ENCODE measurements around the gene ALDH16A1.

The ALDH16A1 gene

DNA sequence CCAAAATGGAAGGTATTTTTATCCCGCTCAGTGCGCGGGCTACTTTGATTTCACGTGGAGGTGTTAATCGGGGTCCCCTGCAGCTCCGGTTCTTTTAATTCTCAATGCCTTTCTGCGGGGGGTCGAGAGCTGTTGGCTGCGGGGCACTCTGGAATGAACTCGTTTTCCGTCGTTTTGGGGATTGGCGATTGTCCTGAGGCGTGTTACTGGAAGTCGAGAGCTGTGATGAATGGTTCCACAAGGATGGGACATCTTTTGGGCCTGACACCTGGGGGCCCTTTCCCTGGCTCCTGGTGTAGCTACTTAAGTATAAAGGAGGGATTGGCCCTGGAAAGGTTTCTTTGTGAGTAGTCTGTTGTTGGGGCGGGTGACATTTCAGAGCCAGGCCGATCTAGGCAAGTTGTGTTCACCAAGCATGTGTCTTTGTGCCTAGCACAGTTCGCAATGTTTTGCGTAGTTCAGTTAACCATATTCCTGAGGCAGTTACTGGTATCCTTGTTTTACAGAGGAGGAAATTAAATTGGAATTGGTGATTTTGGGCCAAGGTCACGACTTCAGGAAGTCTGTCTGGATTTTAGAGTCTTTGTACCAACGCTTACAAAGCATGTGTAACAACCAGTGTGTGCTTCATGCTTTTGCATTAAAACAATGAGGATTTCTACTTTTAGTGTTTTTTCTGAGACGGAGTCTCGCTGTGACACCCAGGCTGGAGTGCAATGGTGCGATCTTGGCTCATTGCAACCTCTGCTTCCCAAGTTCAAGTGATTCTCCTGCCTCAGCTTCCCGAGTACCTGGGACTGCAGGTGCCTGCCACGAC is 35.2 kb downstream of the ALDH16A1 start:
- no peak for DNase-seq (ENCODE audit: low read depth, low spot score)

DNA sequence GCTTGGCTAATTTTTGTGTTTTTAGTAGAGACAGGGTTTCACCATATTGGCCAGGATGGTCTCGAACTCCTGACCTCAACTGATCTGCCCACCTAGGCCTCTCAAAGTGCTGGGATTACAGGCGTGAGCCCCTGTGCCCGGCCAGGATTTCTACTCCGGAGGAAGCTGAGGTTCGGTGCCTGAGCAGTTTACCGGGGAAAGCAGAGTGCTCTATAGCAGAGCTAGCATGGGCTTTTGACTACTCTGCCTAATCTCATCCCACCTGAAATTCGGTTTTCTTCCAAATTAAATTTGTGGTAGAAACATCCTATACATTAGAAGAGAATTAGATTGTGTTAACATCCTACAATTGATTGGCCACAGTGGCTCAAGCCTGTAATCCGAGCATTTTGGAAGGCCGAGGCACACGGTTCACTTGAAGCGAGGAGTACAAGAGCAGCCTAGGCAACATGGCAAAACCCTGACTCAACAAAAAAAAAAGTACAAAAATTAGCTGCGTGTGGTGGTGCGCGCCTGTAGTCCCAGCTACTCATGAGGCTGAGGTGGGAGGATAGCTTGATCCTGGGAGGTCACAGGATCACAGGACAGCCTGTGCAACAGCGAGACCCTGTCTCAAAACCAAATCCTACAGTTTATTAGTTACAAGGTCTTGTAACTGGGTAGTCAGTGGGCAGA is 36.0 kb downstream of the ALDH16A1 start:
- DNase-seq (ENCODE audit: low read depth, low spot score), result no peak

DNA sequence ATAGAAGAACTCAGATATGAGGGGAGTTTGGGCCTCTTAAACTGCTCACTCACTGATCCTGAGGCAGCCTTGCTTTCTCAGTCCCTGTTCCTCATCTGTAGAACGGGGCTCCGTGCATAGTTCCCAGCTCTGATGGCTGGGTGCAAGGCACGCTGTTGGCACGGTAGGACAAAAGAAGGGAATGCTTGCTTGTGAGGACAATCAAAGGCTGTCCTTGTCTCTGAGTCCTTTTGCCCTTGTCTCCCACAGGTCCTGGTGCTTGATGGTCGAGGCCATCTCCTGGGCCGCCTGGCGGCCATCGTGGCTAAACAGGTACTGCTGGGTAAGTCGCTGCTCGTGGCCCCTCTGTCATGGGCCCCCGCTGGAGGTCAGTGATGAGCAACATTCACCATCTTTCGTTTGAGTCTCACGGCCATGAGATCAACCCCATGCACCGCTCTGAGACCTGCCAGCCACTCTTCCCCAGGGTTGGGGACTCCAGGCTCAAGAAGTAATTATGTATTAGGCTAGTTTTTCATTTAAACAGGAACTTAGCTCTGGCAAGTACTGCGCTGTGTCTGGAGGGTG is 36.7 kb downstream of the ALDH16A1 start:
- DNase-seq (ENCODE audit: low read depth, low spot score), result no peak

DNA sequence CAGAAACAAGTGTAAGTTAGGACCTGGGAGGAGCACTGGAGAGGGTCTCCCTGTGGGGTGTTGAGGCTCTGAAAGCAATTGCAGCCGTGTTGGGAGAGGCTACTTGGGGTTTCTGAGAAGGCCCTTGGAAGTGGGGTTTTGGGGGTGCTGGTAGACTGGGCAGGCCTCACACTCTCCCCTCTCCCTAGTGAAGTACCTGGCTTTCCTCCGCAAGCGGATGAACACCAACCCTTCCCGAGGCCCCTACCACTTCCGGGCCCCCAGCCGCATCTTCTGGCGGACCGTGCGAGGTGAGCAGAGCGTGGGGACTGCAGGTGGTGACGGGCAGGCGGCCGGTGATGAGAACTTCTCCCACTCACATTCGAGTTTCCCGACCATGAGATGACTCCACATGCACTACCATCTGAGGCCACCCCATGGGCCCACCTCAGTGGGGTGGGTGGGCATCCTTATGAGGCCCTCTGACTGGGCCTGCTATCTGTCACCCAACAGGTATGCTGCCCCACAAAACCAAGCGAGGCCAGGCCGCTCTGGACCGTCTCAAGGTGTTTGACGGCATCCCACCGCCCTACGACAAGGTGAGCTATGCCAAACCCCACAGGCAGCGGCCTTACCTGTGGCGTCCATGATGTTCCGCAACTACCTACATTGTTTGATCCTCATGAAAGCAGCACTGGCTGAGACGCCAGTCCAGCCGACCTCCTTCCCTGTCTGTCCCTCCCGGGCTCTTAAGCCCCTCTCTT is 37.4 kb downstream of the ALDH16A1 start:
- DNase-seq (ENCODE audit: low read depth, low spot score), result no peak

DNA sequence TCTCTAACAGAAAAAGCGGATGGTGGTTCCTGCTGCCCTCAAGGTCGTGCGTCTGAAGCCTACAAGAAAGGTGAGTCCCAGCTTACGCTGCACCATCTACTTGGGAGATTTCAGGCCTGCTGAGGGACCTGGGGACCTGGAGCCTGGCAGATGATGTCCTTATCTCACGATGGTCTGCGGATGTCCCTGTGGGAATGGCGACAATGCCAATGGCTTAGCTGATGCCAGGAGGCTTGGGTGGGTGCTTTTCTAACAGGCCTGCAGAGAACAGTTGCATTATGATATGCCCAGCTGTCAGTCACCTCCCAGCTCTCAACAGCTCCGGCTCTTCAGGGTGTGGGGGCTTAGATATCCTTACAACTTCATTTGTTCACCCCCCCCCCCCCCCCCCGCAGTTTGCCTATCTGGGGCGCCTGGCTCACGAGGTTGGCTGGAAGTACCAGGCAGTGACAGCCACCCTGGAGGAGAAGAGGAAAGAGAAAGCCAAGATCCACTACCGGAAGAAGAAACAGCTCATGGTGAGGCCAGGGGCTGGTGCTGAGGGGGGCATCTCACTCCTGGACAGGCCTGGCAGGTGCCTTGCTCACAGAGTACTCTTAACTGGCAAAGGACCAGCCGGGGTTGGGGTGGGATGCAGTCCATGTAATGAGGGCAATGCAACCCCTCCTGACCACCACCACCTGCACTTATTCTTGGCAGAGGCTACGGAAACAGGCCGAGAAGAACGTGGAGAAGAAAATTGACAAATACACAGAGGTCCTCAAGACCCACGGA is 38.2 kb downstream of the ALDH16A1 start:
- no peak for DNase-seq (ENCODE audit: low read depth, low spot score)

DNA sequence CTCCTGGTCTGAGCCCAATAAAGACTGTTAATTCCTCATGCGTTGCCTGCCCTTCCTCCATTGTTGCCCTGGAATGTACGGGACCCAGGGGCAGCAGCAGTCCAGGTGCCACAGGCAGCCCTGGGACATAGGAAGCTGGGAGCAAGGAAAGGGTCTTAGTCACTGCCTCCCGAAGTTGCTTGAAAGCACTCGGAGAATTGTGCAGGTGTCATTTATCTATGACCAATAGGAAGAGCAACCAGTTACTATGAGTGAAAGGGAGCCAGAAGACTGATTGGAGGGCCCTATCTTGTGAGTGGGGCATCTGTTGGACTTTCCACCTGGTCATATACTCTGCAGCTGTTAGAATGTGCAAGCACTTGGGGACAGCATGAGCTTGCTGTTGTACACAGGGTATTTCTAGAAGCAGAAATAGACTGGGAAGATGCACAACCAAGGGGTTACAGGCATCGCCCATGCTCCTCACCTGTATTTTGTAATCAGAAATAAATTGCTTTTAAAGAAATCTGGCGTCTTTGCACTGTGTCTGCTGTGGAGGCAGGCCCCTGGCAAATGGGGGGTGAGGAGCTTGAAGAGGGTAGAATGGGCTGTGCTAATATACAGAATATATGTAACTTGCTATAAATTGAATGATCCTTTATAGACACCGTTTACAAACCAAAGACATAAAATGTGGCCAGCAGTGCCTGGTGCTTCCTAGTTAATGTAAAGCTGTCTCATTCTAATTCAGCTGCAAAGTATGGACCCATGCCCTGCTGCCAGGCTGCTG is 39.0 kb downstream of the ALDH16A1 start:
- no peak for DNase-seq (ENCODE audit: low read depth, low spot score)

DNA sequence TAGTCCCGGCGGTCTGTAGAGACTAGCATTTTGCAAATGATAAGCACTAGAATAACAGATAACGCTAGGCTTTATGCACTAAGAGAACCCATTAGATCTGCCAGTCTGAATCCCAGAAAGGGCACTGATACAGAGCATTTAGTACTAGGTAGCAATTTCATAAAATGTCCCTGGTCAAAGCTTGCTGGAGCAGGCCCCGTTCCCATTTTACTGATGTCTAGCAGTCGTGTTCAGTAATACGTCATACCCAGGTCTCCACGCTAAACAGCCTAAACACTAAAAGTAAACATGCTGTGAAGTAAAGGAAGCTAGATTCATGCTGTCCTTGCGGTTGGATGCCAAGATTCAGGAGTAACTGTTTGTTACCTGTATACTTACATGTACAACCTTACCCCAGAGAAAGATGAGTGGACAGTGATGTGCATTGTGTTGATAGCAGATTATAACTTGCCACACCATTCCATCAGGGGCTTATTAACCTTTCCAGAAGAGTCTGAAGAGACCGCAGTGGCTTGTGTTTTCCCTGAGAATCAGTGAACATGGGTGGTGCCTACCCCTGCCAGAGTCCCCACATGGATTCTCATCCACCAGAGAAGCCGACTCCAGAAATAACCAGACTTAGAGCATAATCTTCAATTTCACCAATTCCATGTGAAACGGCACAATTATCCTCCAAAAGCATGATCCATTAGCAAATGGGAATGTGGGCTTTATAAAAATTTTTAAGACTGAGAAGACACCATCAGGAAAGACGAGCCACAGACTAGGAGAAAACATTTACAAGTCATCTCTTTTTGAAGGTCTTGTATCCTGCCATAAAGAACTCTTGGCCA is 39.8 kb downstream of the ALDH16A1 start:
- DNase-seq (ENCODE audit: low read depth, low spot score), result no peak

DNA sequence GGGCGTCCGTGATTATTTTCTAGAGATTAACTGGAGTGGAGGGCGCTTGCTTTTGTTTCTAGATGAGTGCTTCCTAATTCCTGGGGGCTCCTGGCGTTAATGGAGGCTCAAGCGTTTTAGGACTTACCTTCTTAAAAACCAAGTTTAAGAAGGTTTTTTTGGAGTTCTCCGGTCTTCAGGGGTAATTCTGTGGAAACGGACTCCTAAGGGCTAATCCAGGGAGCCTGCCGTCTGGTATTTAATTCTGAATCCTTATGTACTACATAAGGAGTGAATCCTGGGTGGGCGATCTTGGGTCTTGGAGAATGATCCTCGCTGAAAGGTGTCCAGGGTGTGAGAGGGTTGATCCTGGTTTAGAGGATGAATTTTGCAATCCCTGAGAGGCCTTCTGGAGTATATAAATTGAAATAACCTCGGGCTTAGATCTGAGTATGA is 43.6 kb downstream of the ALDH16A1 start:
- DNase-seq (ENCODE audit: low read depth, low spot score), result no peak

DNA sequence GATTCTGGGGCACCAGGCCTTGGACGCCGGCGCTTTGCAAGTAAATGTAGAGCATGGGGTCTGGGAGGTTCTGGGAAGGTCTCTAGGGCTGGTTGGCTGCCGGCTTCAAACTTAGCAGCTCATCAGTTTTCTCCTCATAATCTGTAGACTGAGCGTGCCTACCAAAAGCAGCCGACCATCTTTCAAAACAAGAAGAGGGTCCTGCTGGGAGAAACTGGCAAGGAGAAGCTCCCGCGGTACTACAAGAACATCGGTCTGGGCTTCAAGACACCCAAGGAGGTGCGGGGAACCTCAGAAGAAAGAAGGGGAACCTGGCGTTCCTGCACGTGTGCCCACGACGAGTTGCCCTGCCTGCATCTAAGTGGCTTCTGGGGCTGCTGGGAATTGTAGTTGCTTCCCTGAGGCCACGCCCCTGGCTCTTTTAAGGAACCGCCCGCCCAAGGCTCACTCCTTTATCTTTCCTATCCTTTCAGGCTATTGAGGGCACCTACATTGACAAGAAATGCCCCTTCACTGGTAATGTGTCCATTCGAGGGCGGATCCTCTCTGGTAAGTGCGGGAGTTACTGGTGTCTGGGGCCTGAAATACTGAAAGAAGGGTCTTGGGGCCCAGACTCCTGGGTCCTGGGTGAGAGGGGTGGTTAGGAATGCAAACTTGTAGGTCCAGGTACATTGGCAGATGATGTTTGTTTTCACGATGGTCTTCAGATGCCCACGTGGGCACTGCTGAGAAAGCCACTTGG is 44.2 kb downstream of the ALDH16A1 start:
- no peak for DNase-seq (ENCODE audit: low read depth, low spot score)

DNA sequence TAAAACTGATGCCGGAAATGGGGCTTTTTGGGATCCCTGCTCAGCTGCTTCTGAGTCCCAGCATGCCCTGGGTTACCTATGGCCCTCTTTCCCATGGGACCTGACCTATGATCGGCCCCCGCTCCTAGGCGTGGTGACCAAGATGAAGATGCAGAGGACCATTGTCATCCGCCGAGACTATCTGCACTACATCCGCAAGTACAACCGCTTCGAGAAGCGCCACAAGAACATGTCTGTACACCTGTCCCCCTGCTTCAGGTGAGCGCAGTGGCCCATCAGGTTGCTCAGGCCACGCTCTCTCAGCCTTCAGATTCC is 44.7 kb downstream of the ALDH16A1 start:
- no peak for DNase-seq (ENCODE audit: low read depth, low spot score)

DNA sequence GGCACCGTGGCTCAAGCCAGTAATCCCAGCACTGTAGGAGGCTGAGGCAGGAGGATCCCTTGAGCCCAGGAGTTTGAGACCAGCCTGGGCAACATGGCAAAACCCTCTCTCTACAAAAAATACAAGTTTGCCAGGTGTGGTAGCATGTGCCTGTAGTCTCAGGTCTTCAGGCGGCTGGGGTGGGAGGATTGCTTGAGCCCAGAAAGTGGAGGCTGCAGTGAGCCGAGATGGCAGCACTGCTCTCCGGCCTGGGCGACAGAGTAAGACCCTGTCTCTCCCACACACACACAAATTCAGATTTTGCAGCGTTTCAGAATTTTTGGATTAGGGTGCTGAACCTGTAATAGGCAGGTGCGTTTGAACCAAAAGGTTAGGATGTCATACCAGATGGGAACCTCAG is 45.5 kb downstream of the ALDH16A1 start:
- no peak for DNase-seq (ENCODE audit: low read depth, low spot score)

DNA sequence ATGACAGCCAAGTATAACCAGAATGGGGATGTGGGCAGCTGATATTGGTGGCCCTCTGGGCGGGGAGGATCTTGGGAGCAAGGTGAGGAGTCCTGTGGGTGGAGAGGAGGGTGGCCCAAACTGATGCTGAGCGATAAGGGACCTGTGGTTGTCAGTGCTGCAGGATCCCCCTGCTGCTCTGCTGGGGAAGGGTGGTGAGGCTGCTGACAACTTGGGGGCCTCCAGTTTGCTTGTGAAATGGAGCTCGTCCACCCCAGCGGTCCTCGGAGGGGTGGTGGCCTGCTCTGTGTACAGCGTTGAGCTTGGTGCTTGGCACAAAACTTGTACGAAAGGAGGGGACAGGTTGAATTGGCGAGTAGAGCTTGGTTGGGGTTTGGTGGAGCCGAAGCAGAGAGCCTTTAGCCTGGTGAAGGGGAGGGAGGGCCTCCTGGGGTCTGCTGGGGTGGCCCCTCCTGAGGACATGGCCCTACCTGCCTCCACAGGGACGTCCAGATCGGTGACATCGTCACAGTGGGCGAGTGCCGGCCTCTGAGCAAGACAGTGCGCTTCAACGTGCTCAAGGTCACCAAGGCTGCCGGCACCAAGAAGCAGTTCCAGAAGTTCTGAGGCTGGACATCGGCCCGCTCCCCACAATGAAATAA is 46.1 kb downstream of the ALDH16A1 start:
- no peak for DNase-seq (ENCODE audit: low read depth, low spot score)

DNA sequence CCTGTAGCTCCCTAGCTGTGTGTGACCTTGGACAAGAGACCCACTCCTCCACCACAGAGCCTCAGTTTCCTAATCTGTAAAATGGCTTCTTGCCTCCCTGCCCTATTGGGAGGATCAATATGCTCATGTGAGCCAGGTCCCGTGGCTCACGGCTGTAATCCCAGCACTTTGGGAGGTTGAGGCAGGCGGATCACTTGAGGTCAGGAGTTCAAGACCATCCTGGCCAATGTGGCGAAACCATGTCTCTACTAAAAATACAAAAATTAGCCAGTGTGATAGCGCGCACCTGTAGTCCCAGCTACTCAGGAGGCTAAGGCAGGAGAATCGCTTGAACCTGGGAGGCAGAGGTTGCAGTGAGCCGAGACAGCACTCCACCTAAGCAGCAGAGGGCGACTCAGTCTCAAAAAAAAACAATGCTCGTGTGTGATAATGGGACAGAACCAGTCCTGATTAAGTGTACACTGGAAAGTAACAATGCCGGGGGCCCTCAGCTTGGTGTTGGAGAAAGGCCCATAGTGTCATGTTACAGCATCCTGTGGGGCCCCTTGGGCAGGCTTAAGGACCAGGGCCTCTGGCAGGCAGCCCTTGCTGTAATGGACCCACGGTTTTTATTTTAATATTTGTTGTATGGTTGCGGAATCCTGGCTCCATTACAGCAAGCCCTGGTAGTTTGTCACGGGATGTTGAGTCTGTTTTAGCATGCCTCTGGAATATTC is 50.0 kb downstream of the ALDH16A1 start:
- peak; percentile 47 for DNase-seq (ENCODE audit: low read depth, low spot score)

DNA sequence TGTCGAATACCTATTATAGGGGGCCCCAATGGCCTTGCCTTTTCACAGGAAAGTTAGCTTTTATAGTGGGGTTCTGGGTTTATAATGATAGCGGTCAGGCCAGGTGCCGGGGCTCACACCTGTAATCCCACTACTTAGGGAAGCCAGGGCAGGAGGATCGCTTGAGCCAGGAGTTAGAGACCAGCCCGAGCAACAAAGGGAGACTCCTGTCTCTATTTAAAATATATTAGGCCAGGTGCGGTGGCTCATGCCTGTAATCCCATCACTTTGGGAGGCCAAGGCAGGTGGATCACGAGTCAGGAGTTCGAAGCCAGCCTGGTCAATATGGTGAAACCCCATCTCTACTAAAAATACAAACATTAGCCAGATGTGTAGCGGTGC is 50.5 kb downstream of the ALDH16A1 start:
- no peak for DNase-seq (ENCODE audit: low read depth, low spot score)

DNA sequence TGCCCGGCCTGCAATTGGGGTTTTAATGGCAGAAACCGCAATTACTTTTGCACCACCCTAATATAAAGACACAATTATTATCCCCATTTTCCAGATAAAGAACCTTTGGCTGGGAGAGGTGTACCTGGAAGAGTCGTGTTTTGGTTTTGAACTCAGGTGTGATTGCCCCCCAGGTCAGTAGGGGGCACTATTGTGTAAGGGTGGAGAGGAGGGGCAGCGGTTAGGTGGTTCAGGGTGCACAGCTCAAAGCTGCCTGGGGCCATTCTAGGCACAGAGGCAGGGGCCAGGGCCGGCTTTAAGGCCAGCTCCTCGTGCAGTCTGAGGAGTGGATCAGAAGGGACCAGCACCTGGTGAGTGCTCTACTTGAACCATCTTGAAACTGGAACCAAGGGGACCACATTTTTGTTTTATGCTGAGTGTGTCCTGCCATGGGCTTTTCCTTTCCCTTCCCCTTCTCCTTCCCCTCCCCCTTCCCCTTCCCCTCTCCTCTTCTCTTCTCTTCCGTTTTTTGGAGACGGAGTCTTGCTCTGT is 53.6 kb downstream of the ALDH16A1 start:
- no peak for DNase-seq (ENCODE audit: low read depth, low spot score)

DNA sequence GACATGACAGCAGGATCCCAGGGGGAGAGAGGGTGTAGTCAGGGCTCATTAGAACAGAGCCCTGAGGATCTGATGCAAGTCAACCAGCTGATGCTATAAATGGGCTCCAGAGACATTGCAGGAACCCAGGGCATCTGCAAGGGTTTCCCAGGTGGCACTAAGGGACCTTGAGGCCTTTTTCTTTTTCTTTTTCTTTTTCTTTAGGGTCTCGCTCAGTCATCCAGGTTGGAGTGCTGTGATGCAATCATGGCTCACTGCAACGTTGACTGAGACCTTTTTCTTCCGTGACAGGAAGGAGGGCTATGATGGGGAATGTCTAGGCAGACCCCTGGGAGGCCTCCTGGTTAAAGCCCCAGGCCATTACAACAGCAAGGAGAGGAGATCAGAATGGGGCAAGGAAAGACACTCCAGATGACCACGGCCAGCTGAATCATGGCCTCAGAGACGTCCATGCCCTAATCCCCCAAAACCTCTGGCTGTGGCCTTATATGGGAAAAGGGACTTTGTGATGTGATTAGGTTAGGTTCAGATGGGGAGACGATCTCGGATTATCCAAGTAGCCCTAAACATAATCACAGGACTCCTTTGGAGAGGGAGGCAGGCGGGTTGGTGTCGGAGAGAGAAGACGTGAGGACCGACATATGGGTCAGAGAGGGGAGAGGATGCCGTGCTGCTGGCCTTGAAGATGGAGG is 54.9 kb downstream of the ALDH16A1 start:
- DNase-seq (ENCODE audit: low read depth, low spot score), result no peak

Measured in smooth muscle cell of the brain vasculature (primary cell).